Stimulated activated CD8-positive, alpha-beta memory T cell treated with anti-CD3 and anti-CD28 coated beads, Interleukin-7, amount 100 ng/mL, for 24 hours (primary cell): ENCODE results near the gene DCST1.

ENCODE experiments used
- DNase-seq: peaks from one replicate; pipeline ENCODE4 v3.0.0-alpha.2; 2020; ENCODE audit warnings: low read depth

Gene DCST1

GRCh38 chr1:155073377-155074242, 40.0 kb downstream of the DCST1 start:
- no peak for DNase-seq

DNA sequence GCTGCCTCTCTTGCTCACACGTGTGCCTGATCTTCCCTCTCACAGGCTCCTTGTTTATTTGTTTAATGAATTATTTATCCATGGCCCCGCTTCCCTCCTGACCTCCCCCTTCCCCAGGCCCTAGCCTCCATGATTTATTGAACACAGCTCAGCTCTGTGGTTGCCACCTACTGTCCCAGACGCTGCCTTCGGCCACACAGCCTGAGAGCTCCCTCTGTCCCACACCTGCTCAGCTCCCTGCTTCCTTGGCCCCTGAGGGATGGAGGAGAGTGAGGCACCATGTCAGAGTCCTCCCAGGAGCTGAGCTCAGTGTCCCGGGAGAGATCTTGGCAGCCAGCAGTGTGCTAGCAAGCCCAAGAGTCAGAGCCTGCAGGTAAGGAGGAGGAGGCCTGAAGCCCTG, 41.9 kb downstream of the DCST1 start:
- DNase-seq, result no peak

DNA sequence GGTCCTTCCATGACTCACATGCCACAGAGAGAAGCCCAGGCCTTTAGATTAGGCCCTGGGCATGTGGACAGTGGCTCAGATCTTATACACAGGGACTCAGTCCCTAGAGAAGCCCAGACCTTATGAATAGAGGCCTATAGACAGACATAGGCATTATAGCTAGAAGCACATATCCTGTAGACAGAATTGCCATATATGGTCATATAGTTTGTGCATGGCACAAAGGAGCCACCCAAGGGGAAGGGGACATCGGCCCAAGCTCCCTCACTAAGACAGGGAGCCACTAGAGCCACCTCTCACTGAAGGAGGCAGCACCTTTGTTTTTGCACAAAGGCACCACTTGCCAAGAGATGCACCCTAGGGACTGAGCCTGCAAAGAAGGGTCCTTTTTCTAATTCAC, 42.7 kb downstream of the DCST1 start:
- no peak for DNase-seq

DNA sequence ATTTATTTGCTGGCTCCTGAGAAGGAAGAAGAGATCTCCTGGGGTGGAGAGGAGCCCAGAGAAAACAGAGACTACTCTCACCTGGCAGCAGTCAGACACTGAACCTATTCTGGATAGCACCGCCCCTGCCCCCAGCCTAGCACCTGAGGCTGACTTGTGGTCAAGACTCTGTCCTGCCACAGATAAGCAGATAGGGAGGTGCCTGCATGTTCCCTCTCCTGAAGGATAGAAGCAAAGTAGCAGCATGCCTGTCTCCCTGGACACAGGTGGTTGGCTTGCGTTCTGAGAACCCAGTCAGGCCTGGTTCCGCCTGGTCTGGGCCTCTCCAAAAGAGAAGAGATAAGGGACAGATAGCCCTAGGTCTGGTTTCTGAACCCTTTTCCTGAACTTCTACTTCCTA, 43.7 kb downstream of the DCST1 start:
- no peak for DNase-seq

DNA sequence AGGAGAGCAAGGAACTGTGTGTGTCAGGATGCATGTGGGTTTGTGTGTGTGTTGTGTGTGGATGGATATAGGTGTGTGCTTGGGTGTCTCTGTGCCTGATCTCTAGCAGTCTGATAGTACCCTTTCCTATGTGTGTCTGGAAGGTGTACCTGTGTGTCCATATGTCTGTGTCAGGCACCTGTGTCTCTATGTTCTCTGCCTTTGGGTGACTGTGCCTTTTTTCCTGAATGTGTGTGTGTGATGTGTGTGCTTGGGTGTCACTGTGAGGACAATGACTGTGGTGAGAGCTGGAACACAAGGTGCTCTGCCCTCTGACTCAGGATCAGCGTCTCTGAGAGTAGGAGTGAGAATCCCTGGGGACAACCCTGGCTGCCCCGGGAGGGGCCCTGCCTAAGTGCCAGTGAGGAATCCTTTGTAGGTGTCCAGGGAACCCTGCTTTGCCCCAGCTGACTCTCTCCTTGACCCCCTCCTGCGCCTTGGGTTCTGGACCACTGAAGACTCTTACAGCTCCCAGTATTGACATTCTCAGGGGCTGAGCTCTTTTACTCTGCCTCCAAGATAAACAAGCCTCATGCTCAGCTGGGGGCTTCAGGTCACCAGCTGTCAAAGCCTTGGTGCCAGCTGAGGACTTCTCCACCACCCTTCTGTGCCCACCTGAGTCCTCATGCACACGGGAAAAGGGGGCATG, 44.3 kb downstream of the DCST1 start:
- no peak for DNase-seq

DNA sequence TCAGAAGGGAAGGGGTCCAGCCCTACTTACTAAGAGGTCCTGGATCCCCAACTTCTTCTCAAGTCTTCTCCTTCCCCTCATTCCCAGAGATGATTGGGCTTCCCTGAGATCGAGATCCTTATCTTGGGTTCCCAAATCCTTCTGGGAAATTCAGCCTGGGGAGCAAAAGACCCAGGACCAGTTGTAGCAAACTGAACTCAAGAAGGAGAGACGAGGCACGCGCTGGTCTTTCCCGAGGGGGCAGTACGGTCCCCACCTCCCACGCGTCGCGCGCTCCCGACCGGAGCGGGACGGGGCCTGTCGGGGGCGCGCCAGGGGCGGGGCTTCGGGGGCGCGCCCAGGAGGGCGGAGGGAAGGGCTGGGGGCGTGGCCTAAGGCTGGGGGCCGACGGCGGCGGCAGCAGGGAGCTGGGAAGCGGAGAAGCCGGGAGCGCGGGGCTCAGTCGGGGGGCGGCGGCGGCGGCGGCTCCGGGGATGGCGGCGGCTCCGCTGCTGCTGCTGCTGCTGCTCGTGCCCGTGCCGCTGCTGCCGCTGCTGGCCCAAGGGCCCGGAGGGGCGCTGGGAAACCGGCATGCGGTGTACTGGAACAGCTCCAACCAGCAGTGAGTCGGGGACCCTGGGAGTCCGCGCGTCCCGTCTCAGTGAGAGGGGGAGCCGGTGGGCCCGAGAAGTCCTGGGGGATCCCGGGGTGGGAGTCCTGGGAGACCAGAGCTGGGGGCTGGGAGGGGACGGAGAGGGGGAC, 45.0 kb downstream of the DCST1 start, which contains the start of gene EFNA3:
EFNA3 (plus strand) TSS at position 369 of the 741 bp plus-strand sequence; CDS start at position 474, 105 bp downstream.
- DNase-seq, result no peak

- DNase-seq, result no peak
Observed at GRCh38 chr1:155079210-155079486, 45.5 kb downstream of the DCST1 start.

- no peak for DNase-seq
Observed at GRCh38 chr1:155079487-155080311, 46.1 kb downstream of the DCST1 start.

- no peak for DNase-seq
Observed at GRCh38 chr1:155080312-155081228, 46.9 kb downstream of the DCST1 start.

GRCh38 chr1:155081472-155082300, 48.1 kb downstream of the DCST1 start:
- DNase-seq, result no peak

DNA sequence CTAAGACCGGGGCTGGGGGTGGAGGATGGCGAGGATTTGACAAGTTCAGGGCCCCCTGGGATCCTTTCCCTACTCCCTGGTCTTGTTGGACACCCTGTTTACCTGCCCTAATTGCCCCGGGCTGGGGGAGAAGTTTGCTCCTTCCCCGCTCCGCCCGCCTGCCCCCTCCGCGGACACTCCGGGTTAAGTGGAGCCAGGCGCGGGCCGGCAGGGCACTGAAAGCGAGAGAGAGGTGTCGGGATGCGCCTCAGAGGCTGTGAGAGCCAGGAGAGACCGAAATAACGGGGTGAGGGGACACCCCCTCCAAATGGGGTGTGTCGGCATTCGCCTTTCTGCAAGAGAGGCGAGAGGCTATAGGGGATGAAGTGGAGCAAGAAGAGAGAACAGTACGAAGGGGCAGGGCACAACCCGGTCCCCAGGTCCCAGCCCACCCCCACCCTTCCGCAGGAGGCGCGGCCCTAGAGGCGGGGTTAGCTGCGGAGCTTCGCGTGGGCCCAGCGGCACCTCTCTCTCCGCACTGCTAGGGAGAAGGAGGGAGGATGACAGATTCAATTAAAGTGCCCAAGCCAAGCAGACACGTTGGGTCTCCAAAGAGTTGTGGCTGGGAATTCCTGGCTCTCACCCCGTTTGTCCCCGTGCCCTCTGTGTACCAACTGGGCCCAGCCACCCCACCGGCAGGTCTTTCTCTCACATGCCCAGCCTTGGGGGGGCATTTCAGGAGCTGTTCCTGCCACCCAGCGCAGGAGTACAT, 48.9 kb downstream of the DCST1 start:
- no peak for DNase-seq

GRCh38 chr1:155083052-155083541, 49.5 kb downstream of the DCST1 start:
- DNase-seq, result no peak

DNA sequence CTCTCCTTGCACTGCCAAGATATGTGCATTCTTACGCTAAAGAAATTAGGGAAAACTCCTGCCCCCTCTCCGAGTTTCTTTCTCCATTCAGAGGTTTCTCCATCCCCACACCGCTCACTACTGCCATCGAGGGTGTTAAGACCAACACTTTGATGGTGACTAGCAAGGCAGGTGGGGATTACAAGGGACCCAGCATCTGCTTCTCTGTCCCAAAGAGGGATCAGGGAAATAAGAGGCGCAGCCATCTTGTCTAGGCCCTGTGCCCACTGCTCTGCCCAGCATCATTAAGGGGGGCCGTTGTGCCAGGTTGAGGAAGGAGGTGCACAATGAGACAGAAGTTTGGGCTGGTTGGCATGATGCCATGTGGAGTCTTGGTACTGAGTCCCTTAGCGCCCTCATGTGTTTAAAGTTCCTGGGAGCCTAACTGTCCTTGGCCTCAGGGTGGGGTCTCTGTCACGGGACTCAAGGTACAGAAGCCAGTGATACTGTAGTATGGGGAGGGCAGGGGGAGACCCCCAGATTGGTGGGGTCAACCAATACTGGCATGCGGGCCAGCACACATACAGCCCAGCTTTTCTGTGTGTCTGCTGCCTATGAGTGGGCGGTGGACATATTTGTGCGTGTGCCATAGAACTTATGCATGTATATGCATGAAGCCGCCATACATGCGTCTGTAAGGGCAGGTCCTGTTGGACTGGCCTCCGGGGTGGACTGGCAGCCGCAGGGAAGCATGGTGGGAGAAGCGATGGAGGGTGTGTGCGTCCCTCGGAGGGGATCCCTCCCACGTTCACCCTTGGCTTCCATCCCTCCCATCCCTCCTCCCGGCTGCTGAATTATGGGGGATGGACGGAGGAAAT, 50.5 kb downstream of the DCST1 start:
- DNase-seq, result no peak

DNA sequence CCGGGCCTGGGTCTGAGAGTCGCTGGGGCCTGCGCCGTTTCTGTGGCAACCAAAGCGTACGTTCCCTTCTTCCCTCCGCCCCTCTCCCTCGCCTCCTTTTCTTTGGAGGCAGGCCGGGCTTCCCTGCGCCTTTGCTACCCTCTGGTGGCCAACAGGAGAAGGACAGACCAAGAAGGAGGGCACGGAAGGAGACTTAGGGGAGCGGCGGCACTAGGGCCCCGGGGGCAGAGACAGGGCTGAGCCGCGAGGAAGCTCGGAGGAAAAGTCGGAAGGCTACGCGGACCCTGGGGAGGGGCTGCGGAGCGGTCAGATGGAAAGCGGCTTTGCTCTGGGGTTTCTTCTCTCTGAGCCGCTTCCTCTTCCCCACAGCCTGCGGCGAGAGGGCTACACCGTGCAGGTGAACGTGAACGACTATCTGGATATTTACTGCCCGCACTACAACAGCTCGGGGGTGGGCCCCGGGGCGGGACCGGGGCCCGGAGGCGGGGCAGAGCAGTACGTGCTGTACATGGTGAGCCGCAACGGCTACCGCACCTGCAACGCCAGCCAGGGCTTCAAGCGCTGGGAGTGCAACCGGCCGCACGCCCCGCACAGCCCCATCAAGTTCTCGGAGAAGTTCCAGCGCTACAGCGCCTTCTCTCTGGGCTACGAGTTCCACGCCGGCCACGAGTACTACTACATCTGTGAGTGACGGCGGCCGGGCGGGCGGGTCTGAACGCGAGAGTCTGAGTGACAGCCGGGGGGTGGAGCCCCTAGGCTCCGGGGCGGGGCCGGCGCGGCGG, 51.3 kb downstream of the DCST1 start:
- peak; percentile 77 for DNase-seq

- DNase-seq, result peak; percentile 51
Observed at GRCh38 chr1:155085504-155086127, 52.0 kb downstream of the DCST1 start.

DNA sequence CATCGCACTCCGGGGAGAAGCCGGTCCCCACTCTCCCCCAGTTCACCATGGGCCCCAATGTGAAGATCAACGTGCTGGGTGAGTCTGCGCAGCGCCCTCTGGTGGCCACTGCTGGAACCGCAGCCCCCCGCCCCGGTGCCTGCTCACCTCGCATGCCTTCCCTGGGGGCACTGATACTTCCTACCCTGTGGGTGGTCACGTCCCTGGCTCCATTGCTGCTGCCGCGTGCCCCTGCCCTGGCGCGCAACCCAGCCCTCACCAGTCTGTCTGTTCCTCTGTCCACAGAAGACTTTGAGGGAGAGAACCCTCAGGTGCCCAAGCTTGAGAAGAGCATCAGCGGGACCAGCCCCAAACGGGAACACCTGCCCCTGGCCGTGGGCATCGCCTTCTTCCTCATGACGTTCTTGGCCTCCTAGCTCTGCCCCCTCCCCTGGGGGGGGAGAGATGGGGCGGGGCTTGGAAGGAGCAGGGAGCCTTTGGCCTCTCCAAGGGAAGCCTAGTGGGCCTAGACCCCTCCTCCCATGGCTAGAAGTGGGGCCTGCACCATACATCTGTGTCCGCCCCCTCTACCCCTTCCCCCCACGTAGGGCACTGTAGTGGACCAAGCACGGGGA, 52.6 kb downstream of the DCST1 start:
- DNase-seq, result peak; percentile 69
